Suprapubic skin (tissue), 4 donors: ENCODE measurements around the gene ASRGL1. TPM values are rescaled to one million over a fixed set of nuclear protein-coding genes. Genes with fewer than 3 reads are reported as not detected.

ENCODE experiments used
- DNase-seq, 2 donors: peaks; one replicate each; pipeline ENCODE4 v3.0.0-alpha.2; 2019; ENCODE audit warnings: low spot score in 2 of 2
- H3K27ac ChIP-seq: fragments of 200-600 bp; sonication (generic); one replicate; pipeline ENCODE4 v1.5.1; 2019
- H3K27me3 ChIP-seq: fragments of 200-600 bp; sonication (generic); one replicate; pipeline ENCODE4 v1.5.1; 2019
- H3K36me3 ChIP-seq: fragments of 200-600 bp; sonication (generic); one replicate; pipeline ENCODE4 v1.5.1; 2019
- H3K4me1 ChIP-seq: fragments of 200-600 bp; sonication (generic); one replicate; pipeline ENCODE4 v1.5.1; 2019
- H3K4me3 ChIP-seq: fragments of 200-600 bp; sonication (generic); one replicate; pipeline ENCODE4 v1.5.1; 2019; ENCODE audit warnings: mild to moderate bottlenecking
- H3K9me3 ChIP-seq: fragments of 200-600 bp; sonication (generic); one replicate; pipeline ENCODE4 v1.5.1; 2019
- EP300 ChIP-seq: sonication (generic); formaldehyde crosslinking; IDR thresholded peaks from one replicate; pipeline ENCODE4 v1.6.1; 2017; ENCODE audit warnings: antibody characterized with exemption
- POLR2A ChIP-seq, 2 donors: fragments of 450-650 bp; IDR thresholded peaks; one replicate each; pipeline ENCODE4 v1.6.1; 2017; ENCODE audit warnings: antibody characterized with exemption in 2 of 2, mild to moderate bottlenecking in 2 of 2, moderate library complexity in 2 of 2
- POLR2AphosphoS5 ChIP-seq, 3 donors: sonication (generic); formaldehyde crosslinking; IDR thresholded peaks; one replicate each; pipeline ENCODE4 v1.6.1; 2017; ENCODE audit warnings: antibody characterized with exemption in 3 of 3
- WGBS: methylation state at CpG from one replicate; pipeline ENCODE4 v1.1.5; 2018; 5-methylcytosine and 5-hydroxymethylcytosine counted together
- total RNA-seq, 4 donors: library from RNA; depleted of rRNA; stranded (reverse); fragments of >200 nt; gene quantifications; one replicate each; pipeline ENCODE4 v1.1.0, GENCODE V29; 2016
- TF ChIP-seq, protein P1 (sequence below), 2 donors: fragments of 200-600 bp in 1 of 2; fragments of 450-650 bp in 1 of 2; sonication (generic) in 1 of 2; IDR thresholded peaks; one replicate each; pipeline ENCODE4 v1.5.1; 2016 to 2019; ENCODE audit warnings: antibody characterized with exemption in 2 of 2, mild to moderate bottlenecking in 1 of 2, moderate library complexity in 1 of 2

ASRGL1 gene
- total RNA-seq, 4 donors from 2014 or later = 2.5 to 10.5 (median 5.2) TPM

DNA sequence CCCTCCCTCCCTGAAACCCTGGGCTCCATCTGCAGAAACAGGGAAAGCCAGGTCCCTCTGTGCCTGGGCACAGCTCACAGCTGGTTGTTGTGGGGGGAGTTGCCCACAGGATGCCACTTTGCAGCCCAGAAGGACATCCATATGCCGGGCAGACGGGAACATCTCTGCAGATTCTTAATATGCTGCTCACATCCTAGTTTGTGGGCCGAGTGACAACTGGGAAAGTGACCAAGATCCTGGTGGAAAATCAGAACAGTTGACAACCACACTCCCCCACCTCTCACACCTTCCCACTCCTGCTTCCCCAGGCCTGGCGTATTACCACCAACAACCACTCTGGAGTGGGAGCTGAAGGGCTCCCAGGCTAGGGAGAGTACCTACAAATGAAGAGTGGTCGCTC, 74.3 kb downstream of the ASRGL1 start:
- H3K9me3 ChIP-seq = no peaks in the 10 kb centered on the region
- H3K27ac ChIP-seq = peak overlapping the region; percentile 32
- no peaks in the 10 kb centered on the region for H3K36me3 ChIP-seq
- H3K27me3 ChIP-seq = no peaks in the 10 kb centered on the region
- H3K4me1 ChIP-seq = peaks cover 36% of the 10 kb centered on the region
- DNase-seq = no peak
- 67% methylated on average over 5 of the region's 5 CpGs for WGBS
- TF ChIP-seq, protein P1, sequence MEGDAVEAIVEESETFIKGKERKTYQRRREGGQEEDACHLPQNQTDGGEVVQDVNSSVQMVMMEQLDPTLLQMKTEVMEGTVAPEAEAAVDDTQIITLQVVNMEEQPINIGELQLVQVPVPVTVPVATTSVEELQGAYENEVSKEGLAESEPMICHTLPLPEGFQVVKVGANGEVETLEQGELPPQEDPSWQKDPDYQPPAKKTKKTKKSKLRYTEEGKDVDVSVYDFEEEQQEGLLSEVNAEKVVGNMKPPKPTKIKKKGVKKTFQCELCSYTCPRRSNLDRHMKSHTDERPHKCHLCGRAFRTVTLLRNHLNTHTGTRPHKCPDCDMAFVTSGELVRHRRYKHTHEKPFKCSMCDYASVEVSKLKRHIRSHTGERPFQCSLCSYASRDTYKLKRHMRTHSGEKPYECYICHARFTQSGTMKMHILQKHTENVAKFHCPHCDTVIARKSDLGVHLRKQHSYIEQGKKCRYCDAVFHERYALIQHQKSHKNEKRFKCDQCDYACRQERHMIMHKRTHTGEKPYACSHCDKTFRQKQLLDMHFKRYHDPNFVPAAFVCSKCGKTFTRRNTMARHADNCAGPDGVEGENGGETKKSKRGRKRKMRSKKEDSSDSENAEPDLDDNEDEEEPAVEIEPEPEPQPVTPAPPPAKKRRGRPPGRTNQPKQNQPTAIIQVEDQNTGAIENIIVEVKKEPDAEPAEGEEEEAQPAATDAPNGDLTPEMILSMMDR (IDR thresholded peaks at IDR 0.05) = no peak
- TF ChIP-seq POLR2A (IDR thresholded peaks at IDR 0.05) (no peak), EP300 (no peak), POLR2AphosphoS5 (IDR thresholded peaks at IDR 0.05) (no peak)
- H3K4me3 ChIP-seq = no peak overlapping the region

DNA sequence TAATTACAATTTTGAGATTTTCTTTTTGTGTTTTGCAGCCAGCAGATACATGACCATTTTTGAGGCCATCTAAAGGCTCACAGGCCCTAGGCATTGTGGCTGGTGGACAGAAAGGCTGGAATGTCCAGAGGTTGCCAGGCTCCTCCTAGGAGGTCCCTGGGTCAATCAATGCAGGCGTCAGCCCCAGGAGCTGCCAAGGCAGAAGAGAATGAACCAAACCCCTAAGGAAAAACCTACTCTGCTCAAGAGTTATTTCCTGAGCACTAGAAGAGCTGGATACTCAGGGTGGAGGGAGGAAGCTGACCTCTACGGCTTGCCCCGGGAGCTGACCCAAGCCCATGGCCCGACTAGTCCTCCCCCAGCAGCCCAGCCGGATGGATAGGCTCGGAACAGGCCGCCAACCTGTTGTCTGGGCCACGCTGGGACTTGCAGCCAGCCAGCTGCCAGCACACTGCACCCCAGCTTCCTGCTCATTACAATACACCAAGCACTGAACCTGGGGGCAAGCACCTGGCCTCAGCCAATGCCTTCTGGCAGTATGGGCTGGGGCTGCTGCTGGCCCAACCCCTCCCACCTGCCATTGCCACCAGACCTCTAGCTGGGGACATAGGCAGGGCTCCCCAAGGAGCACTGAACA, 75.9 kb downstream of the ASRGL1 start:
- TF ChIP-seq EP300 (no peak), POLR2A (IDR thresholded peaks at IDR 0.05) (no peak)
- no peaks in the 10 kb centered on the region for H3K27me3 ChIP-seq
- H3K27ac ChIP-seq = no peak overlapping the region
- peaks cover 36% of the 10 kb centered on the region for H3K4me1 ChIP-seq
- H3K36me3 ChIP-seq = no peaks in the 10 kb centered on the region
- no peak for DNase-seq
- 23% methylated on average over 8 of the region's 8 CpGs for WGBS
- H3K9me3 ChIP-seq = no peaks in the 10 kb centered on the region
- H3K4me3 ChIP-seq = no peak overlapping the region

DNA sequence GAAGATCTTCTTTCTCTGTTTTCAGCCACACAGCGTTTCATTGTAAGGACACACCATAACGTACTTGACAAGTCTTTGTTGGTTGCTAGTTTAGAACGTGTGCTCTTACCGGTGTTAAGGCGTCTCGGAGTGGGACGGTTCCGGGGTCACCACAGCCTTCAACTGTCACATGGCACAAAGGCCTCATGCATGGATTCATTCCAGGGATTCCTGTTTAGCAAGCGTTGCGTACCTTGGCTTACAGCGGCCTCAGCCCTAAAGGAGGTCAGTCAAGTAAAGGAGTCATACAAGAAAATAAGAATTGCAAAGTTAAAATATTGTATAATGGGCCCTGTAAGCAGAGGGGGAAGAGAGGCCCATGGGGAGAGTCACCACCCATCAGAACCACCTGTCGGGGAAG, 79.3 kb downstream of the ASRGL1 start:
- H3K27me3 ChIP-seq = no peaks in the 10 kb centered on the region
- 90% methylated on average over 12 of the region's 12 CpGs for WGBS
- no peak overlapping the region for H3K4me3 ChIP-seq
- H3K36me3 ChIP-seq = no peaks in the 10 kb centered on the region
- no peaks in the 10 kb centered on the region for H3K9me3 ChIP-seq
- TF ChIP-seq POLR2AphosphoS5 (IDR thresholded peaks at IDR 0.05) (no peak), POLR2A (IDR thresholded peaks at IDR 0.05) (no peak), EP300 (no peak)
- TF ChIP-seq, protein P1 (IDR thresholded peaks at IDR 0.05) = no peak
- peaks cover 27% of the 10 kb centered on the region for H3K4me1 ChIP-seq
- DNase-seq = no peak
- H3K27ac ChIP-seq = no peak overlapping the region

DNA sequence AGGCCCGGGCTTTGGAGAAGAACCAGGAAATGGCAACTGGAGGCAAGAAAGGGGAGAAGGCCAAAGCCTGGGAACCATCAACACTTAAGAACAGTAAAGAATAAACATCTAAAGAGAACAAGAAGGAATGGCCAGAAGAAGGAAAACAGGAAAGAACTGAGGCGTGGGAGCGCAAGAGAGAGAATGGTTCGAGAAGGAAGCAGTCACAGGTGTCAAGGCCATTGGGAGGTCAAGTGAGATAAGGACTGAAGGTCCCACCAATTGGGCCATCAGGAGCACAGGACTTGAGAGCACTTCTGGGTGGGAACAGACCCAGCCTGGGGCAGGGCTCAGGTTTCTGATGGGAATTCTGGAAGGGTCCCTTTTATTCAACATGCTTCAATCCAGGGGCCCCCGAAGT, 80.9 kb downstream of the ASRGL1 start:
- DNase-seq = no peak
- TF ChIP-seq, protein P1 (IDR thresholded peaks at IDR 0.05) = no peak
- TF ChIP-seq EP300 = no peak
- TF ChIP-seq POLR2A (IDR thresholded peaks at IDR 0.05) = no peak
- TF ChIP-seq POLR2AphosphoS5 (IDR thresholded peaks at IDR 0.05) = no peak
- WGBS = 91% methylated on average over 4 of the region's 5 CpGs
- H3K36me3 ChIP-seq = no peaks in the 10 kb centered on the region
- peaks cover 23% of the 10 kb centered on the region for H3K4me1 ChIP-seq
- H3K4me3 ChIP-seq = no peak overlapping the region
- no peak overlapping the region for H3K27ac ChIP-seq
- H3K9me3 ChIP-seq = no peaks in the 10 kb centered on the region
- no peaks in the 10 kb centered on the region for H3K27me3 ChIP-seq

DNA sequence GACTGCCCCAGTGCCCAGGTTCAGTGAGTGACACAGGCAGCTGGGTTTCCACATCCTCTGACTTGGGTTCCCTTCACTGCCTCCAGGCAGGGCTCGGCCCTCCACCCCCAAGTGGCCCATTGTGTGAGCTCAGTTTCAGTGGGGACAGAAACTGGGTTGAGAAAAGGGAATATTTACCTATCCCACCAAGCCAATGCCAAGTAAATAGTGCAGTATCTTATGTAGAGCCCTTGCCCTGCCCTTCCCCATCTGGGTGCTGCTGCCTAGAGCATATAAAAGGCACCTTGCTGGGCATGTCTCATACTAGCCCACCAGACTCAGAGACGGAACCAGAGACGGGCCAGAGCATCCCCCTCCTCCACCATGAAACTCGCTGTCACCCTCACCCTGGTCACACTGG, 81.5 kb downstream of the ASRGL1 start, which contains the start of gene SCGB1A1:
SCGB1A1 (plus strand) TSS at position 301 of the 400 bp plus-strand sequence; CDS start at position 364, 63 bp downstream.
- Histone ChIP-seq H3K9me3 (no peaks in the 10 kb centered on the region), H3K36me3 (no peaks in the 10 kb centered on the region), H3K4me3 (no peak within 1 kb of the TSS), H3K27ac (no peak within 1 kb of the TSS), H3K27me3 (no peaks in the 10 kb centered on the region), H3K4me1 (peaks cover 17% of the 10 kb centered on the region)
- TF ChIP-seq EP300 (no peak), POLR2AphosphoS5 (IDR thresholded peaks at IDR 0.05) (no peak), POLR2A (IDR thresholded peaks at IDR 0.05) (no peak)
- TF ChIP-seq, protein P1 (IDR thresholded peaks at IDR 0.05) = no peak
- no peak for DNase-seq
- whole genome bisulfite sequencing = 100% methylated on average over 3 of the region's 4 CpGs
